GM21515 (cell line): ENCODE measurements around the gene MUC5B.
"Not testable (repeated sequence)": the region's sequence is repeated elsewhere in the genome, so short reads cannot be mapped to it uniquely, and the experiment has no call there.

Experiments
- ATAC-seq: cut with Tn5 transposase; IDR thresholded peaks from one replicate; pipeline ENCODE4 v1.9.1; 2021; ENCODE audit not compliant: unreplicated experiment

The MUC5B gene, protein sequence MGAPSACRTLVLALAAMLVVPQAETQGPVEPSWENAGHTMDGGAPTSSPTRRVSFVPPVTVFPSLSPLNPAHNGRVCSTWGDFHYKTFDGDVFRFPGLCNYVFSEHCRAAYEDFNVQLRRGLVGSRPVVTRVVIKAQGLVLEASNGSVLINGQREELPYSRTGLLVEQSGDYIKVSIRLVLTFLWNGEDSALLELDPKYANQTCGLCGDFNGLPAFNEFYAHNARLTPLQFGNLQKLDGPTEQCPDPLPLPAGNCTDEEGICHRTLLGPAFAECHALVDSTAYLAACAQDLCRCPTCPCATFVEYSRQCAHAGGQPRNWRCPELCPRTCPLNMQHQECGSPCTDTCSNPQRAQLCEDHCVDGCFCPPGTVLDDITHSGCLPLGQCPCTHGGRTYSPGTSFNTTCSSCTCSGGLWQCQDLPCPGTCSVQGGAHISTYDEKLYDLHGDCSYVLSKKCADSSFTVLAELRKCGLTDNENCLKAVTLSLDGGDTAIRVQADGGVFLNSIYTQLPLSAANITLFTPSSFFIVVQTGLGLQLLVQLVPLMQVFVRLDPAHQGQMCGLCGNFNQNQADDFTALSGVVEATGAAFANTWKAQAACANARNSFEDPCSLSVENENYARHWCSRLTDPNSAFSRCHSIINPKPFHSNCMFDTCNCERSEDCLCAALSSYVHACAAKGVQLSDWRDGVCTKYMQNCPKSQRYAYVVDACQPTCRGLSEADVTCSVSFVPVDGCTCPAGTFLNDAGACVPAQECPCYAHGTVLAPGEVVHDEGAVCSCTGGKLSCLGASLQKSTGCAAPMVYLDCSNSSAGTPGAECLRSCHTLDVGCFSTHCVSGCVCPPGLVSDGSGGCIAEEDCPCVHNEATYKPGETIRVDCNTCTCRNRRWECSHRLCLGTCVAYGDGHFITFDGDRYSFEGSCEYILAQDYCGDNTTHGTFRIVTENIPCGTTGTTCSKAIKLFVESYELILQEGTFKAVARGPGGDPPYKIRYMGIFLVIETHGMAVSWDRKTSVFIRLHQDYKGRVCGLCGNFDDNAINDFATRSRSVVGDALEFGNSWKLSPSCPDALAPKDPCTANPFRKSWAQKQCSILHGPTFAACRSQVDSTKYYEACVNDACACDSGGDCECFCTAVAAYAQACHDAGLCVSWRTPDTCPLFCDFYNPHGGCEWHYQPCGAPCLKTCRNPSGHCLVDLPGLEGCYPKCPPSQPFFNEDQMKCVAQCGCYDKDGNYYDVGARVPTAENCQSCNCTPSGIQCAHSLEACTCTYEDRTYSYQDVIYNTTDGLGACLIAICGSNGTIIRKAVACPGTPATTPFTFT (N-terminal part only)

GRCh38 chr11:1222491-1223345 is at the start of gene MUC5B:
Gene MUC5B (plus strand): TSS chr11:1223066. CDS start chr11:1223124, 58 bp downstream.
- ATAC-seq: no peak

GRCh38 chr11:1173396-1173795 is 49.5 kb upstream of the MUC5B start:
- ATAC-seq: not testable (repeated sequence)

DNA sequence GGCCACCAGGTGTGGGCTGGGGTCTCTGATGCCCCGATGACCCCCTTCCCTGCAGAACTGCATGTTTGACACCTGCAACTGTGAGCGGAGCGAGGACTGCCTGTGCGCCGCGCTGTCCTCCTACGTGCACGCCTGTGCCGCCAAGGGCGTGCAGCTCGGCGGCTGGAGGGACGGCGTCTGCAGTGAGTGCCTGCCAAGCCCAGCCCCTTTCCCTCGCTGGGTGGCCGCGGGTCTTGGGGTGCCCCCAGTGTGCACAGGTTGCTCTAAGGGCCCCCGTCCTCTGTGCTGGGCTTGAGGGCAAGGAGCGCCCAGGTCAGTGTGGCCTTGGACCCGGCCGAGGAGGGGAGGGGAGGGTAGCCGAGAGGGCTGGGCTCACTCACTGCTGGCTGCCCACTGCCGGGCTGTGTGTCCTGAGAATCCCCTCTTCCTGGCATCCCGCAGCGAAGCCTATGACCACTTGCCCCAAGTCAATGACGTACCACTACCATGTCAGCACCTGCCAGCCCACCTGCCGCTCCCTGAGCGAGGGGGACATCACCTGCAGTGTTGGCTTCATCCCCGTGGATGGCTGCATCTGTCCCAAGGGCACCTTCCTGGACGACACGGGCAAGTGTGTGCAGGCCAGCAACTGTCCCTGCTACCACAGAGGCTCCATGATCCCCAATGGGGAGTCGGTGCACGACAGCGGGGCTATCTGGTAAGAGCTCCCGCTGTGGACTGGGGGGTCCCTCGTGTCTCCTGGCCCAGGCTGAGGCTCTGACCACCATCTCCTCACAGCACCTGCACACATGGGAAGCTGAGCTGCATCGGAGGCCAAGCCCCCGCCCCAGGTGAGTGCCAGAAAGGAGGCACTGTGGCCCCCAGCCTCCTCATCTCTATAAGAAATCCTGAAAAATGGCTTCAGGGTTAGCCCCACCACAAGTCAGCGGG is 48.2 kb upstream of the MUC5B start:
- no peak for ATAC-seq

DNA sequence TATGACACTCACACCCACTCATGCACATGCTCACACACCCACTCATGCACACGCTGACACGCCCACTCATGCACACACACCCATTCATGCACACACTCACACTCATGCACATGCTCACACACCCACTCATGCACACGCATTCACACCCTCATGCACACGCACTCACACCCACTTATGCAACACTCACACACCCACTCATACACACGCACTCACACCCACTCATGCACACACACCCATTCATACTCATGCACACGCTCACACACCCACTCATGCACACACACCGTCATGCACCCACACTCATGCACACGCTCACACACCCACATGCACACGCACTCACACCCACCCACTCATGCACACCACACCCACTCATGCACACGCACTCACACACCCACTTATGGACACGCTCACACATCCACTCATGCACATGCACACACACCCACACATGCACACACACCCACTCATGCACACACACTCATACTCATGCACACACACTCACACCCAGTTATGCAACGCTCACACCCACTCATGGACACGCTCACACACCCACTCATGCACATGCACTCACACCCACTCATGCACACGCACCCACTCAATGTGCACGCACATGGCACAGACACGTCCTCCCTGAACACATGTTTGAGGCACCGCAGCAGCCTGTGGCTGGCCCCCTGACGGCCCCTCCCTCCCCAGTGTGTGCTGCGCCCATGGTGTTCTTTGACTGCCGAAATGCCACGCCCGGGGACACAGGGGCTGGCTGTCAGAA is 47.2 kb upstream of the MUC5B start:
- ATAC-seq: no peak

DNA sequence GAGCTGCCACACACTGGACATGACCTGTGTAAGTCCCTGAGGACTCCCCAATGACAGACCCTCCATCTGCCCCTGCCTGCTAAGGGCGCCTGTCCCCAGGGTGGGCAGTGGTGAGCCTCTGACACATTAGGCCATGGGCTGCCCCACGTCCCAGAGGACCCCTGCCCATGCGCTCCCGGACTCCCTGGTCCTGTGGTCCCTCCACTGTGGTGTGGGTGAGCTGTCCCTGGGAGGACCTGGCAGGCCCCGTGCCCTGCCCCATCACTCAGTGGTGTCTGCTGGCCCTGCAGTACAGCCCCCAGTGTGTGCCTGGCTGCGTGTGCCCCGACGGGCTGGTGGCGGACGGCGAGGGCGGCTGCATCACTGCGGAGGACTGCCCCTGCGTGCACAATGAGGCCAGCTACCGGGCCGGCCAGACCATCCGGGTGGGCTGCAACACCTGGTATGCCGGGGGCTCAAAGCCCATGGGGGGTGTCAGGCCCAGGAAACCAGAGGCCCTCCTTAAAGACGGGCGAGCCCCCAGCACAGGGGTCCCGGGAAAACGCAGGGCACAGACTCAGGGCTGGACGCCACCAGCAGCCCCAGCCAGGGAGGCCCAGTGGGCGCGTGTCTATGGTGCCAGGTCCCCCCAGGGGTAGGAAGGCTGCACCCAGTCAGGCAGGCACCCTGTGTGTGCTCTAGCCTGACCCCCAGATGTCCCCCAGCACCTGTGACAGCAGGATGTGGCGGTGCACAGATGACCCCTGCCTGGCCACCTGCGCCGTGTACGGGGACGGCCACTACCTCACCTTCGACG is 46.4 kb upstream of the MUC5B start:
- ATAC-seq: no peak

DNA sequence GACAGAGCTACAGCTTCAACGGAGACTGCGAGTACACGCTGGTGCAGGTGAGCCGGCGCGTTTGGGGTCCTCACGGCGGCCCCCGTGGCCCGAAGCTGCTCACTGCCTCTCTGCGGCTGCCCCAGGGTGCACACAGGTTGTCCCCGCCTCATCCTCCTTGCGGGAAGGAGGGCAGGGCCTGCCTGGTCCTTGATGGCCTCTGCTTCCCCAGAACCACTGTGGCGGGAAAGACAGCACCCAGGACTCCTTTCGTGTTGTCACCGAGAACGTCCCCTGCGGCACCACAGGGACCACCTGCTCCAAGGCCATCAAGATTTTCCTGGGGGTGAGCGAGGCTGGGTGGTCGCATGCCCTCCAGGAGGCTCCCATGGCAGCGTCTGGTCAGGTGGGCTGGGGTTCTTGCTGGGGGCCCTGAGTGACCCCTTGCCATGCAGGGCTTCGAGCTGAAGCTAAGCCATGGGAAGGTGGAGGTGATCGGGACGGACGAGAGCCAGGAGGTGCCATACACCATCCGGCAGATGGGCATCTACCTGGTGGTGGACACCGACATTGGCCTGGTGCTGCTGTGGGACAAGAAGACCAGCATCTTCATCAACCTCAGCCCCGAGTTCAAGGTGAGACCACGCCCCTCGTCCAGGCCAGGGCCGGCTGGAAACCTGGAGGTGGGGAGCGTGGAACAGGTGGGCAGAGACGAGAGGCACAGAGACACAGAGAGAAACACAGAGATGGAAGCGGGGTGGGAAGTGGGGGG is 45.7 kb upstream of the MUC5B start:
- no peak for ATAC-seq

DNA sequence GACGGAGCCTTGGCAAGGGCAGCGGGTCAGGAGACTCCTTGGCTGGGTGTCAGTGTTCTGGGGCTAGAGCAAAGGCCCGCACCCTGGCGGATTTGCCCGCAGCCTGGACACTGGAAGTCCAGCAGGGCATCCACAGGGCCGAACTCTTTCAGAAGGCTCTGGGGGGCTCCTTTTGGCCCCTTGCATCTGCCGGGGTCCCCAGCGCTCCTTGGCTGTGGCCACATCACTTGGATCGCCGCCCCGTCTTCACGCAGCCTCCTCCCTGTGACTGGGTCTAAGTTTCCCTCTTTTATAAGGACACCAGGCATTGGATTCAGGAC is 45.1 kb upstream of the MUC5B start:
- no peak for ATAC-seq

DNA sequence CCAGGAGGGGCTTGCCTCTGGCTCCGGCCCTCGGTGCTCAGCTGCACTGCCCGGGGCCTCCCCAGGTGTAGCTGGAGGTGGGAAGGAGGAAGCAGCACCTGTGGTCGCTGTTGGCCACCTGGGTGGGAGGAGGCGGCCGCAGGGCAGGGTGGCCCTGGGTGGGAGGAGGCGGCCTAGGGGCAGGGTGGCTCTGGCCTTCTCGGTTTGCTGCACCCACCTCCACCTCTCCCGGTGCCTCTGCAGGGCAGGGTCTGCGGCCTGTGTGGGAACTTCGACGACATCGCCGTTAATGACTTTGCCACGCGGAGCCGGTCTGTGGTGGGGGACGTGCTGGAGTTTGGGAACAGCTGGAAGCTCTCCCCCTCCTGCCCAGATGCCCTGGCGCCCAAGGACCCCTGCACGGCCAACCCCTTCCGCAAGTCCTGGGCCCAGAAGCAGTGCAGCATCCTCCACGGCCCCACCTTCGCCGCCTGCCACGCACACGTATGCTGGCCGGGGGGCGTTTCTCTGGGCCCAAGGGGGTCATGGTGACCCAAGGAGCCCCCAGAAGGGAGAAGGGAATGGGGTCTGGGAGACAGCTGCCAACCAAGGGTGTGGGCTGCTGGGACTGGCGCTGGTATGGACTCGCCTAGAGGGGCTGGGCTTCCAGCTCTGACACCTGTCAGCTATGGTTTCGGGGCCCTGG is 44.5 kb upstream of the MUC5B start:
- no peak for ATAC-seq

DNA sequence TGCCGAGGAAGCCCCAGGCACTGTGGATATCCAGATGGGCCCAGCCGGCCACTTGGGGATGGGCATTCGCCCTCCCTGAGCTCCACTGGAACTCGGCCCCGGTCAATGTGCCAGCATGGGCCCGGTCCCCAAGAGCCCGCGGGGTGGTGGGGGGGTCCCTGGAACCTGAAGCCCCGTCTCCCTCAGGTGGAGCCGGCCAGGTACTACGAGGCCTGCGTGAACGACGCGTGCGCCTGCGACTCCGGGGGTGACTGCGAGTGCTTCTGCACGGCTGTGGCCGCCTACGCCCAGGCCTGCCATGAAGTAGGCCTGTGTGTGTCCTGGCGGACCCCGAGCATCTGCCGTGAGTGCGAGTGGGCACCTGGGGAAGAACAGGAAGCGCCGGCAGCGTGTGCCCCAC is 44.0 kb upstream of the MUC5B start:
- ATAC-seq: no peak

GRCh38 chr11:1179641-1180040 is 43.2 kb upstream of the MUC5B start:
- no peak for ATAC-seq

- no peak for ATAC-seq
Measured at GRCh38 chr11:1180171-1180570, 42.7 kb upstream of the MUC5B start.

DNA sequence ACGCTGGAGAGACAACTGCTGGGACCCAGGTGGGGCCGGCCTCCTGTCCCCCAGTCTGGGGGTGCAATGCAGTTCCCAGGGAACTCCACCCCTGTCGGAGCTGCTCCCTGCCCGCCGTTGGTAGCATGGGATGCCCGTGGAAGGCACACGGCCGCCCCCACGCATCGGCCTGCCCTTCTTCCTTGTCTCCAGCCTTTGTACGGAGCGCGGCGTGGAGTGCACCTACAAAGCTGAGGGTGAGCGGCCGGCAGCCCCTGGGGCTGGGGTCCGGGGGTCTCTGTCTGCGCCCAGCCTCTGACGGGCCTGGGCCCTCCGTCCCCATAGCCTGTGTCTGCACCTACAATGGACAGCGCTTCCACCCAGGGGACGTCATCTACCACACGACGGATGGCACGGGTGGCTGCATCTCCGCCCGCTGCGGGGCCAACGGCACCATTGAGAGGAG is 41.9 kb upstream of the MUC5B start:
- ATAC-seq: no peak

- ATAC-seq: no peak
Measured at GRCh38 chr11:1181420-1181819, 41.4 kb upstream of the MUC5B start.

DNA sequence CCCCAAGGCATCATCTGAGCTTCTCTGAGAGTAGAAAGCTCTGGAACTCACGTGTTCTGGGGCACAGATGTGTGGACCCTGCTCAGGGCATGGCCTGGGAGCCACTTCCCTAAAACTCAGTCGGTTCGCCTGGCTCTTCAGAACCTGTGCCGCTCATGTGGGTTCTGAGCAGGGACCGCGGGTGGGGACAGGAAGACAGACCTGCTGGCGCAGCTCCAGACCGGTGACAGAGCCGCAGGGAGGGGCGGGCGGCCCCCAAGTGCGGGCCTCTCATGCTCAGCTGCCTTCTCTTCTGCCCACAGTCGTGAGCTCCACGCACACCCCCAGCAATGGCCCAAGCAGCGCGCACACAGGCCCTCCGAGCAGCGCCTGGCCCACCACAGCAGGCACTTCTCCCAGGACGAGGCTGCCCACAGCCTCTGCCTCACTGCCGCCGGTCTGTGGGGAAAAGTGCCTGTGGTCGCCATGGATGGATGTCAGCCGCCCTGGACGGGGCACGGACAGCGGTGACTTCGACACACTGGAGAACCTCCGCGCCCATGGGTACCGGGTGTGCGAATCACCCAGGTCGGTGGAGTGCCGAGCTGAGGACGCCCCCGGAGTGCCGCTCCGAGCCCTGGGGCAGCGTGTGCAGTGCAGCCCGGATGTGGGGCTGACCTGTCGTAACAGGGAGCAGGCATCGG is 40.9 kb upstream of the MUC5B start:
- no peak for ATAC-seq

GRCh38 chr11:1184139-1184538 is 38.7 kb upstream of the MUC5B start:
- not testable (repeated sequence) for ATAC-seq
